ENCODE measurements around the gene RAB11FIP4.

The RAB11FIP4 gene

DNA sequence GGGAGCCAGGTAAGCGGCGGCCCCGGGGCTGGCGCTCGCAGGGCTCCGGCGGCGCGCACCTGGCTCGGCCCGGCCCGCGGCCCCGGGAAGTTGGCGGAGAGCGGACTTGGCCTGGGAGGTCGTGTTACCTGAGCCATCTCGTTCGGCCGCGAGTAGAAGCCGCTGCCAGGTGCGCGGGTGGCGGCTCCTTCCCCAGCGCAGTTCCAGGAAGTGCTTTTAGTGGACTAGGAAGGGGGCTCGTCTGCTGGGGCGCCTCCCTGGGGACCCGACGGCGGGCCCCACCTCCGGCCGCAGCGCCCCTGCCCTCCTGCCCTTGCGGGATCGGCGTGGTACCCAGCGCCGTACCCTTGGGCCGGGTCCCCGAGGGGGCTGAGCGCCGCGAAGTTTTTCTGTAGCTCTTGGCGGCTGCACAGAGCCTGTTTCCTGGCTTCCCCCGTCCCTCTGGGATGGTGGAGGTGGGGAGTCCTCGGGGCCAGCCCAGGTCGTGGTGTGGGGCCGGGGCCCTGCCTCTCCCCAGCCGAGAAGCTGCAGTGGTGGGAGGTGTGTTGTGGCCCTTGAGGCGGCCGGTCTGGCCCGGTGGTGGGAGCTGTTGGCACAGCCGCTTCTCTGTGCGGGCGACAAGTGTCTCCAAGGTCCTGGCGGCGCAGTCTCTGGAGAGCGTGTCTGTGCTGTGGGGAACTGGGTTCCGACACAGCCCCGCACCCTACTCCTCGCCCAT, 96.9 kb downstream of the RAB11FIP4 start:
- DNase-seq: peak; percentile 39

GRCh38 chr17:31488982-31489294, 97.5 kb downstream of the RAB11FIP4 start:
- DNase-seq: no peak

DNA sequence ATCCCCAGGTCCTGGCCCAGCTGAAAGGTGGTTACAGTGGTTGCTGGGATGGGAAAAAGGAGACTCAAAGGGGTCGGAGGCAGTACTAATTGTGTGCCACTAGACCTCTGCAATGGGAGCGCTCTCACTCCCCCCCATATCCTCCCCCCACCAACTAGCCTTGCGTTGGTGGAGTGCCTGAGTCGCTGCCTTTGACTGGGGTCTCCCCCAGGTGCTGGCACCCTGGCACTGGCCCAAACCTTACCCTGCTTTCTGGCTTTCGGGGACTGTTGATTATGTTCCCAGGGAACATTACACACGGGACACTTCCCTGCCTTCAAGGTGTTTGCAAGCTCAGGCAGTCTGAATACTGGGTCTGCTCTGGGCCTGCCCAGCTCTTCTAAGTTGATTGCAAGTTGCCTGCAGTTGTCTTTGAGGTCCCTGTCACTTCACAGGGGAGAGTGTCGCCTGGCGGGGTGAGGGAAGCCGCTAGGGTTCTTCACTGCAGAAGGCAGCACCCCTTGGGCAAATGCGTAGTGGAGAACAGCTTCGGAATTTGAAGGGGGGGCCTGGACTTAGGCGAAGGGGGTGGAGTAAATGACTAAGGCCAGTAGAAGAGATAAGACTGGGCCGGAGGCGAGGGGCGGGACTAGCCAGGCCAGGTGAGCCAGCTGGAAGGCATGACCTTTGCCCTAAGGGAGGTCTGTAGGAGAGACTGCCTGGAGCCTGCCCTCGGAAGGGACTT, 98.0 kb downstream of the RAB11FIP4 start:
- no peak for DNase-seq

DNA sequence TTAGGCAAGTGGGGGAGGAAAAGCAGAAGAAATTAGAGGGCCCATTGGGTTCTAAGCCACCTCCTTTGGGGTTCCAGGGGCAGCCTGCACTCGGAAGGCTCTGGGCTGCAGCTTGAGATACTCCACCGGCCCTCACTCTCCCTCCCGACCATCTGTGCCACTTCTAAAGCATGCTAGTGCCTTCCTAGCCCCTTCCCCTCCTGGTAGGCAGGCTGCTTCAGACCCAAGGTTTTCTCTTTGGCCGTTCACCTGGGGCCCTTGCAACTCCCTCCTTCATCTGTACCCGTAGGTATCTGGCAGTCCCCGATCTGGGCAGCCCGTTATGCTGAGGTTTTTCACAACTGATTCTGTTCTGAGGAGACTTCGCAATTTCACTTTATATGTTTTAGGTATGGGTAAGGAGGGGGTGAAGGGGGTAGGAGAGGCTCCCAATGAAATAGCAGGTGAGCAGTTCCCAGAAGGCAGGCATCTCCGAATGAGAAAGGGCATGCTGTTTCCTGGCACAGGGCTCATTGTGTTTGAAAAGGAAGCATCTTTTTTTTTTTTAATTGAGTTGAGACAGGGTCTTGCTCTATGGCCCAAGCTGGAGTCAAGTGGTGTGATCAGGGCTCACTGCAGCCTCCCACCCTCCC, 98.7 kb downstream of the RAB11FIP4 start:
- no peak for DNase-seq

GRCh38 chr17:31490671-31491375, 99.3 kb downstream of the RAB11FIP4 start:
- no peak for DNase-seq

DNA sequence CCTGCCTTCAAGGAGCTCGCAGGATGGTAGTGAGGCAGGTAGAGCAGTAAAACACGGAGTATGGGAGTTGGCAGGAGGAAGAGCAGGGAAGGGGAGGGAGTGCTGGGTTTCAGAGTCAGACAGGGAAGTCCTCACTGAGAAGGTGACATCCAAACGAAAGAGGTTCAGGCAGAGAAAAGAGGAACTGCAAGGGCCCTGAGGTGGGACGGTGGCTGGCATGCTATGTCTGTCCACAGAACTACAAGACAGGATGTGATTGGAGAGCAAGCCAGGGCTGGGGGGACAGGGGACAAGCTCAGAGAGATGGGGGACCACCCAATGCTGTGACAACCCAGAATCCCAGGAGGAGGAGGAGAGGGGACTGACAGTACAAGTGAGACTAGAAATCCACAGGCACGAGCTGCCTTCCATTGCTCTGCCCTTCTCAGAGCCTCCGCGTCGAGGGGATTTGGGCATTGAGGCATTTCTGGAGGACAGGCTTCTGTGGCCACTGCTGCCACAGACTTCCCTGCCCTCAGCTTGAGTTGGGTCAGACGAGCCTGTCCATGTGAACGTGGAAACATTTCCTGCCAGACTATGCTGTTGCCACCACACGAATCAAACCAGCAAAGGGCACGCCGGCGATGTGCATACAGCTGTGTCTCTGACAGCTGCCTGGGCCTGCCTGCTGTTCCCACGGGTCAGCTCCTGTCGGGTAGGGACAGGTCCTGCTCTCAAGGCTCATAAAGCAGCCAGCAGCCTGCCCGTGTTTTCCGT, 100.1 kb downstream of the RAB11FIP4 start:
- no peak for DNase-seq

DNA sequence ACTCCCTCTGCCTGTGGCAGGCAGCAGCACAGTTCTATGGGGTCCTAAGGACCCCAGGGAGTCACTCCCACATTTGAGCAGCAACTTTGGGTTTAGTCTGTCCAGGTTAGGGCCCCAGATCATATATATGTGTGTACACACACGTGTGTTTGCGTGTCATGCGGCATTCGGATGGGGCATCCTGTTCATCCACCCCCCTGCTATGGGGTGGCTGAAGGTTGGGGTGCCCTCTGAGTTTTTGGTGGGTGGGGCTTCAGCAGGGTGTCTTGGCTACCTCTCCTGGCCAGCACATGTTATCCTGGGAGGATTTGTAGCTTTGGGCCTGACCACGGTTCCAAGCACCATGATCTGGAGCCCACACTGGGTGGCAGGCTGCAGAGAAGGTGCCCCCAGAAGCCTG, 100.7 kb downstream of the RAB11FIP4 start:
- DNase-seq: no peak

- no peak for DNase-seq
Observed at GRCh38 chr17:31492880-31493655, 101.6 kb downstream of the RAB11FIP4 start.

DNA sequence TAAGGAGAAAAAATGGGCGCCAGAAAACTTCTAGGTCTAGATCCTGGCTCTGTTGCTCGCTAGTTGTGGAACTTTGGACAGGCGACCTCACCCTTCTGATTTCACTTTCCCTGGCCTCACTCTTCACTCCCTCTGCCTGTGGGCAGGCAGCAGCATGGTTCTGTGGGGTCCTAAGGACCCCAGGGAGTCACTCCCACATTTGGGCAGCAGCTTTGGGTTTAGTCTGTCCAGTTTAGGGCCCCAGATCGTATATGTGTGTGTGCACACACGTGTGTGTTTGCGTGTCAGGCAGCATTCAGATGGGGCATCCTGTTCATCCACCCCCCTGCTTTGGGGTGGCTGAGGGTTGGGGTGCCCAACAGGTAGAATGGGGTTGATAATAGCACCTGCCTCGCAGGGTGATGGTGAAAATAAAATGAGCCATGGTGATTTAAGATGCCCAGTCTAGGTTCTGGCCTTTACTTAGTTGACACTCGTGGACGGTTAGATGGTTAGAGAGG, 102.2 kb downstream of the RAB11FIP4 start:
- DNase-seq: no peak

GRCh38 chr17:31494259-31495021, 103.0 kb downstream of the RAB11FIP4 start:
- DNase-seq: no peak

GRCh38 chr17:31495022-31495885, 103.8 kb downstream of the RAB11FIP4 start:
- DNase-seq: peak; percentile 71

- no peak for DNase-seq
Observed at GRCh38 chr17:31496097-31496496, 104.6 kb downstream of the RAB11FIP4 start.

DNA sequence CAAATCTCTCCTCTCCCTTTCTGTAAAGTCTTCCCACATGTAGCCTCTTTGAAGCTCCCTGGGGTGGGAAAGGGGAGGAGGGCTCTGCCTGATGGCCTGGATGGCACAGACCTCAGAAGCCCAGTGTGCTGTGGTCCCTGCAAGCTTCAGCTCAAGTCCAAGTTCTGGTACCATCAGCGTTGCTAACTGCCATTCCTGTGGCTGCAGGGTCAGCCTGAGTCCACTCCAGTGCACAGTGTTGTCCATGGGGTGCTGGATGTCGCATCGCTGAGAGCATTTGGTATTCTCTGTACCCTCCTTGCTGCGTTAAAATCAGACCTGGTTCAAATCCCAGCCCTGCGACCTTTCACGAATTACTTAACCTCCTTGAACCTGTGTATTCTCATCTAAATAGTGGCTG, 105.1 kb downstream of the RAB11FIP4 start:
- no peak for DNase-seq

- no peak for DNase-seq
Observed at GRCh38 chr17:31497431-31497830, 106.0 kb downstream of the RAB11FIP4 start.

DNA sequence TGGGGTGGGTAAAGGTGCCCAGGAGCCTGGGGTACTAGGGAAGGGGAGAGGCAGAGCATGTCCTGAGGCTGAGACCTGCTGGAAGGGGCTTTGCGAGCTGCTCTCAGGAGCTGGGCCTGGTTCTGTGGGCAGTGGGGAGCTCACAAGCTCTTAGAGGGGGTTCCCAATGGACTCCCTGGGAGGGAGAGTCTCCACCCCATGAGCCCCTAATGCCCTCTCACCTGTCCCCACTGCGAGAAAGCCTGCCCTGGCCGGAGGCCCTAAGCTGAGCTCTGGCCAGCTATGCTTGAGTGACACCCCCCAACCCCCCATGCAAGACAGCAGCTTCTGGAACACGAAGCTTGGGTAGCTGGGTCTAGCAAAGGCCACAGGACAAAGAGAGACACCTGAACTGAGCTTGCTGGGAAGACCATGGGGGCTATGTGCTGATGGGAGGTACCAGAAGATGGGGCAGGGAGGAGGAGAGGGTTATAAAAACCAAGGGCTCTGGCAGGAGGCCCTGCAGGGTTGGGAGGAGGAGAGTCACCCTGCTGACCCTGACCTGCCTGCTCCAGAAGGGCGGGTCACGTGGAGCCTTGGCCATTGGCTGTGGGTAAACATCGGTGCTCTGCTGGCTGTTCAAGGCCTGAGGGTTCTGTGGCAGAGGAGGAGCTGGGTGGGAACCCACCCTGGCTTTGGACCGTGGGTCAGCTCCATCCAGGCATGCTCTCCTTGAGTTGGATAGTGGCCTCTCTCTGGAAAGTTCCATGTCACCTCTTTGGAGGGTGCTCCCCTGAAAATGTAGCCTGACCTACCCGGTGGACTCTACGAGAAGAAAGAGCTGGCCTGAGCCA, 106.7 kb downstream of the RAB11FIP4 start:
- no peak for DNase-seq

DNA sequence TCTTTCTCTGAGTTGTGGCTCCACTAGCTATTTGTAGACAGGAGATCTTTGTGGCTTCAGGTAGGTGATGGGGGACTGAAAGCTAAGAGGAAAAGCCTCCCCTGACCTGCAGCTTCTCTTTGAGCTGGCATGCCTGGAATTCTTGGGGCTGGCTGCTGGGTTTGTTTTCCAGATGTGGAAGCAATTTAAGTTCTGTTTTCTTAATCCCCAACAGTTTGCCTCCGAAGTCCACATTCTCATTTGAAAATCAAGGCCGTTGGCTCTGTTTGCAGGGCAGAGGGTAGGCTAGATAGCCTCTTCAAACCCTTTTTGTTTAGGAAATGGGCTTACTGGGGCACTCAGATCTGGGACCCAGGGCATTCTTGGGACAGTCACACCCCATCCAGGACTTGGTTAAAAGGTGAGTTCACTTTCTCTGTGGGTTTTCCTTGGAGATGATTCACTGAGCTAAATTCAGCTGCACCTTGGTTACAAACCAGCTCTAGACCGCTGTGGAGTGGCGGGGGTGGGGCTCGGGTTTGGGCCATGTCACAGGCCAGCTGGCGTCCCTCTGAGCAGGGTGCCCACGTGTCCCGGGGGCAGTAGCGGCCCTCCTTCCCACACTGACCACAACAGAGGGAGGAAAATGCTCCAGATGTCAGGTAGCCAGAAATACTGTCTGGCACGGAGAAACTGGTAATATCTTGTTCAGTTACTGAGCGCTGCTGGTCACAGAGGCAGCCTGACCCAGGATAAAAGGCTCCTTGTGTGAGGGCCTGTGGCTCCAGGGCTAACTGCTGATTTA, 108.5 kb downstream of the RAB11FIP4 start:
- no peak for DNase-seq

GRCh38 chr17:31506517-31506916, 115.0 kb downstream of the RAB11FIP4 start:
- no peak for DNase-seq
